Measurements from ENCODE around the gene RALA. TPM values are rescaled to one million over a fixed set of nuclear protein-coding genes. Genes with fewer than 3 reads are reported as not detected.

RALA gene
- polyA plus RNA-seq, 1 experiment: 59.2 TPM

DNA sequence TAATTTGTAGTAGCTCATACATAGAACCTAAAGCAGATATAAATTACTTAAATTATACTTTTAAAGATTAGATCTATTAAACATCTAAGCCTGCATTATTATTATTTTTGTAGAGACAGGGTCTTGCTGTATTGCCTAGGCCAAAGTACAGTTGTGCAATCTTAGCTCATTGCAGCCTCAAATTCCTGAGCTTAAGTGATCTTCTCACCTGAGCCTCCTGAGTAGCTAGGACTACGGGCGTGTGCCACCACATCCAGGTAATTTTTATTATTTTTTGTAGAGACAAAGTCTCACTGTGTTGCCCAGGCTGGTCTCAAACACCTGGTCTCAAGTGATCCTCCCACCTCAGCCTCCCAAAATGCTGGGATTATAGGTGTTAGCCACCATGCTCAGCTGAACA is 46.7 kb downstream of the RALA start:
- Histone ChIP-seq H3K9me3 (ENCODE audit: control insufficient read depth, insufficient read depth, low read length) (no peaks in the 10 kb centered on the region), H3K27me3 (ENCODE audit: control insufficient read depth, insufficient read depth, low read length) (no peaks in the 10 kb centered on the region), H3K4me3 (ENCODE audit: low read depth, low read length) (no peak overlapping the region), H3K27ac (ENCODE audit: low read depth, low read length) (no peak overlapping the region)
- TF ChIP-seq, protein P1, sequence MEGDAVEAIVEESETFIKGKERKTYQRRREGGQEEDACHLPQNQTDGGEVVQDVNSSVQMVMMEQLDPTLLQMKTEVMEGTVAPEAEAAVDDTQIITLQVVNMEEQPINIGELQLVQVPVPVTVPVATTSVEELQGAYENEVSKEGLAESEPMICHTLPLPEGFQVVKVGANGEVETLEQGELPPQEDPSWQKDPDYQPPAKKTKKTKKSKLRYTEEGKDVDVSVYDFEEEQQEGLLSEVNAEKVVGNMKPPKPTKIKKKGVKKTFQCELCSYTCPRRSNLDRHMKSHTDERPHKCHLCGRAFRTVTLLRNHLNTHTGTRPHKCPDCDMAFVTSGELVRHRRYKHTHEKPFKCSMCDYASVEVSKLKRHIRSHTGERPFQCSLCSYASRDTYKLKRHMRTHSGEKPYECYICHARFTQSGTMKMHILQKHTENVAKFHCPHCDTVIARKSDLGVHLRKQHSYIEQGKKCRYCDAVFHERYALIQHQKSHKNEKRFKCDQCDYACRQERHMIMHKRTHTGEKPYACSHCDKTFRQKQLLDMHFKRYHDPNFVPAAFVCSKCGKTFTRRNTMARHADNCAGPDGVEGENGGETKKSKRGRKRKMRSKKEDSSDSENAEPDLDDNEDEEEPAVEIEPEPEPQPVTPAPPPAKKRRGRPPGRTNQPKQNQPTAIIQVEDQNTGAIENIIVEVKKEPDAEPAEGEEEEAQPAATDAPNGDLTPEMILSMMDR (IDR thresholded peaks at IDR 0.05; ENCODE audit: low read depth, low read length): no peak
- DNase-seq (ENCODE audit: low read depth, low spot score): no peak
- ChIA-PET POLR2A (no interaction called here), CTCF (interaction anchor here (0.6 to 2.2 kb wide), 2 partner anchors 19 to 89 kb away, joined by 3 to 6 read pairs; no protein-coding TSS in a partner anchor)

DNA sequence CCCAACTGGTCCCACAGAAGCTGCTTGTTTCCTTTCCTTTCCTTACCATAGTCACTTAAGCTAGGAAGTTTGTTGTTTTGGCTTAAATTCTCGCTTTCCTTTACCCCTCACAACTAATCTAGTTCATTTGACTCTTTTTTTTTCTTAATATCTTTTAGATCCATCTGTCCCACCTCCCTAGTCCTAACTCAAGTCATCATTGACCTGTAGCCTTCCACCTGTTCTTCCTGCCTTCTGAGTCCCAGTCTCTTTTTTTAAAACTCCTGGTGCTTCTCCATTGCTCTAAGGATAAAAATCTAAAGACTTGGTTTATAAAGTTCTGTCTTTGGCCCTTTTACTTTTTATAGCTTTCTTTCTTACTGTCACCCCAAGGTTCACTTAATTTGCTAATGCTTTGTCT is 47.6 kb downstream of the RALA start:
- ChIA-PET POLR2A (no interaction called here), CTCF (interaction anchor here (2.2 kb wide), 1 partner anchor 90 kb away, joined by 6 read pairs; no protein-coding TSS in a partner anchor)
- Histone ChIP-seq H3K27me3 (ENCODE audit: control insufficient read depth, insufficient read depth, low read length) (no peaks in the 10 kb centered on the region), H3K9me3 (ENCODE audit: control insufficient read depth, insufficient read depth, low read length) (no peaks in the 10 kb centered on the region), H3K27ac (ENCODE audit: low read depth, low read length) (no peak overlapping the region), H3K4me3 (ENCODE audit: low read depth, low read length) (no peak overlapping the region)
- DNase-seq (ENCODE audit: low read depth, low spot score): no peak
- TF ChIP-seq, protein P1 (IDR thresholded peaks at IDR 0.05; ENCODE audit: low read depth, low read length): no peak

DNA sequence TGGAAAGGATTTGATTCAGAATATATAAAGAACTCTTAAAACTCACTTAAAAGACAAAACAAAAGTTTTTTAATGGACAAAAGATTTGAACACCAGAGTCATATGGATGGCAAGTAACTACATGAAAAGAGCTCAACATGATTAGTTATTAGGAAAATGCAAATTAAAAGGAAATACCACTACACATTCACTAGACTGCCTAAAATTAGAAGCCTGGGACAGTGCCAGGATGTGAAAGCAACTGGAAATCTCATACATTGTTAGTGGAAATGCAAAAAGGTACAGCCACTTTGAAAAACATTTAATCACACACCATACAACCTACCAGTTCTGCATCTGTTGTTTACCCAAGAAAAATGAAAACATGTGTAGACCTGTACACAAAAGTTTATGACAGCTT is 48.8 kb downstream of the RALA start:
- Histone ChIP-seq H3K27ac (ENCODE audit: low read depth, low read length) (no peak overlapping the region), H3K4me3 (ENCODE audit: low read depth, low read length) (no peak overlapping the region), H3K9me3 (ENCODE audit: control insufficient read depth, insufficient read depth, low read length) (no peaks in the 10 kb centered on the region), H3K27me3 (ENCODE audit: control insufficient read depth, insufficient read depth, low read length) (no peaks in the 10 kb centered on the region)
- POLR2A ChIA-PET: no interaction called here
- CTCF ChIA-PET: interaction anchor here (0.9 kb wide), 1 partner anchor 12 kb away, joined by 3 read pairs; no protein-coding TSS in a partner anchor
- DNase-seq (ENCODE audit: low read depth, low spot score): no peak
- TF ChIP-seq, protein P1 (IDR thresholded peaks at IDR 0.05; ENCODE audit: low read depth, low read length): no peak

DNA sequence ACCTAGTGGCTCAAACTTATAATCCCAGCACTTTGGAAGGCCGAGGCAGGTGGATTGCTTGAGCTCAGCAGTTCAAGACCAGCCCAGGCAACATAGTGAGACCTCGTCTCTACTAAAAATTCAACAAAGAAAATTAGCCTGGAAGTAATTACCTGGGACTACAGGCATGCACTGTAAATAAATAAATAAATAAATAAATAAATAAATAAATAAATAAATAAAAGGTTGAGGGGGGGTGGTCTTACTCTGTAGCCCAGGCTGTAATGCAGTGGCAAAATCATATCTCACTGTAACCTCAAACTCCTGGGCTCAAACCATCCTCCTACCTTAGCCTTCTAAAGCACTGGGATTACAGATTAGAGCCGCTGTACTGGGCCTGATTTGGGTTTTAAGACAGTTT is 50.5 kb downstream of the RALA start:
- TF ChIP-seq, protein P1 (IDR thresholded peaks at IDR 0.05; ENCODE audit: low read depth, low read length): no peak
- no peaks in the 10 kb centered on the region for H3K27me3 ChIP-seq (ENCODE audit: control insufficient read depth, insufficient read depth, low read length)
- H3K9me3 ChIP-seq (ENCODE audit: control insufficient read depth, insufficient read depth, low read length): no peaks in the 10 kb centered on the region
- no peak for DNase-seq (ENCODE audit: low read depth, low spot score)
- ChIA-PET CTCF (interaction anchor here (0.6 kb wide), 1 partner anchor 85 kb away, joined by 3 read pairs; no protein-coding TSS in a partner anchor), POLR2A (no interaction called here)
- no peak overlapping the region for H3K27ac ChIP-seq (ENCODE audit: low read depth, low read length)
- H3K4me3 ChIP-seq (ENCODE audit: low read depth, low read length): no peak overlapping the region

DNA sequence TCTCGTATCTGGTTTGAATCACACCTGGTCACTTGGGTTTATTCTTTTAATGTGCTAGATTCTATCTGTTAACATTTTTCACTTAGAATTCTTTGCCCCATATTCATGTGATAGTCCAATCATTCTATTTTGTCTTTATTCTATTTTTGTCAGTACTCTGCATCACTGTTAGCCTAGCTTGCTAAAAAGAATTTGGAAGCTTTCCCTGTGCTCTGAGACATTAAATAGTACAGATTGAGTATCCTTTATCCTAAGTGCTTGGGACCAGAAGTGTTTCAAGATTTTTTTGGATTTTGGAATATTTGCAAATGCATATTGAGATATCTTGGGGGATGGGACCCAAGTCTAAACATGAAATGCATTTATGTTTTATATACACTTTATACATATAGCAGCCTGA is 51.0 kb downstream of the RALA start:
- CTCF ChIA-PET: interaction anchor here (0.6 to 1.0 kb wide), 3 partner anchors 9 to 86 kb away, joined by 3 to 9 read pairs (median 3); no protein-coding TSS in a partner anchor
- no peaks in the 10 kb centered on the region for H3K9me3 ChIP-seq (ENCODE audit: control insufficient read depth, insufficient read depth, low read length)
- POLR2A ChIA-PET: no interaction called here
- H3K27me3 ChIP-seq (ENCODE audit: control insufficient read depth, insufficient read depth, low read length): no peaks in the 10 kb centered on the region
- DNase-seq (ENCODE audit: low read depth, low spot score): no peak
- H3K27ac ChIP-seq (ENCODE audit: low read depth, low read length): no peak overlapping the region
- TF ChIP-seq, protein P1 (IDR thresholded peaks at IDR 0.05; ENCODE audit: low read depth, low read length): no peak
- H3K4me3 ChIP-seq (ENCODE audit: low read depth, low read length): no peak overlapping the region
